Measurements from ENCODE around the gene ZNF74.
"Not testable (repeated sequence)": the region's sequence is repeated elsewhere in the genome, so short reads cannot be mapped to it uniquely, and the experiment has no call there.

The ZNF74 gene

GRCh38 chr22:20448630-20449029, 54.7 kb downstream of the ZNF74 start:
- TF ChIP-seq CTCF (IDR thresholded peaks at IDR 0.05), result no peak
- Histone ChIP-seq H3K4me2 (ENCODE audit: low read length) (no peak overlapping the region), H3K9me3 (ENCODE audit: control insufficient read depth, low read length) (no peaks in the 10 kb centered on the region), H3K79me2 (no peaks in the 10 kb centered on the region), H3K4me1 (no peaks in the 10 kb centered on the region), H2AFZ (no peak overlapping the region), H3K36me3 (ENCODE audit: control insufficient read depth, insufficient read depth, low read length) (no peaks in the 10 kb centered on the region), H3K9ac (no peak overlapping the region), H3K4me3 (ENCODE audit: low read depth, low read length) (no peak overlapping the region), H3K27ac (no peak overlapping the region), H3K27me3 (ENCODE audit: control insufficient read depth, insufficient read depth, low read length) (no peaks in the 10 kb centered on the region)

GRCh38 chr22:20449819-20450550, 56.0 kb downstream of the ZNF74 start:
- H3K27ac ChIP-seq, result no peak overlapping the region
- no peaks in the 10 kb centered on the region for H3K27me3 ChIP-seq (ENCODE audit: control insufficient read depth, insufficient read depth, low read length)
- no peaks in the 10 kb centered on the region for H3K79me2 ChIP-seq
- H3K9ac ChIP-seq, result no peak overlapping the region
- no peaks in the 10 kb centered on the region for H3K4me1 ChIP-seq
- no peak overlapping the region for H3K4me2 ChIP-seq (ENCODE audit: low read length)
- H3K4me3 ChIP-seq (ENCODE audit: low read depth, low read length), result no peak overlapping the region
- H2AFZ ChIP-seq, result no peak overlapping the region
- no peaks in the 10 kb centered on the region for H3K36me3 ChIP-seq (ENCODE audit: control insufficient read depth, insufficient read depth, low read length)
- TF ChIP-seq CTCF (IDR thresholded peaks at IDR 0.05), result no peak
- no peaks in the 10 kb centered on the region for H3K9me3 ChIP-seq (ENCODE audit: control insufficient read depth, low read length)

GRCh38 chr22:20450551-20450906, 56.6 kb downstream of the ZNF74 start:
- Histone ChIP-seq H3K4me2 (ENCODE audit: low read length) (no peak overlapping the region), H2AFZ (no peak overlapping the region), H3K4me3 (ENCODE audit: low read depth, low read length) (no peak overlapping the region), H3K9ac (no peak overlapping the region), H3K4me1 (no peaks in the 10 kb centered on the region), H3K27me3 (ENCODE audit: control insufficient read depth, insufficient read depth, low read length) (no peaks in the 10 kb centered on the region), H3K36me3 (ENCODE audit: control insufficient read depth, insufficient read depth, low read length) (no peaks in the 10 kb centered on the region), H3K9me3 (ENCODE audit: control insufficient read depth, low read length) (no peaks in the 10 kb centered on the region), H3K27ac (no peak overlapping the region), H3K79me2 (no peaks in the 10 kb centered on the region)
- no peak for TF ChIP-seq CTCF (IDR thresholded peaks at IDR 0.05)

- H3K9me3 ChIP-seq (ENCODE audit: control insufficient read depth, low read length); H3K36me3 ChIP-seq (ENCODE audit: control insufficient read depth, insufficient read depth, low read length); H3K4me3 ChIP-seq (ENCODE audit: low read depth, low read length); H3K4me1 ChIP-seq; H3K27me3 ChIP-seq (ENCODE audit: control insufficient read depth, insufficient read depth, low read length); H3K9ac ChIP-seq; H3K4me2 ChIP-seq (ENCODE audit: low read length); H3K79me2 ChIP-seq; H3K27ac ChIP-seq; H2AFZ ChIP-seq: not testable (repeated sequence)
Observed at GRCh38 chr22:20451129-20451778, 57.3 kb downstream of the ZNF74 start.

GRCh38 chr22:20451920-20452319, 58.0 kb downstream of the ZNF74 start:
- no peaks in the 10 kb centered on the region for H3K36me3 ChIP-seq (ENCODE audit: control insufficient read depth, insufficient read depth, low read length)
- no peaks in the 10 kb centered on the region for H3K79me2 ChIP-seq
- H3K27ac ChIP-seq, result no peak overlapping the region
- H3K4me2 ChIP-seq (ENCODE audit: low read length), result no peak overlapping the region
- no peaks in the 10 kb centered on the region for H3K9me3 ChIP-seq (ENCODE audit: control insufficient read depth, low read length)
- TF ChIP-seq CTCF (IDR thresholded peaks at IDR 0.05), result no peak
- H3K9ac ChIP-seq, result no peak overlapping the region
- no peak overlapping the region for H3K4me3 ChIP-seq (ENCODE audit: low read depth, low read length)
- H2AFZ ChIP-seq, result no peak overlapping the region
- no peaks in the 10 kb centered on the region for H3K4me1 ChIP-seq
- H3K27me3 ChIP-seq (ENCODE audit: control insufficient read depth, insufficient read depth, low read length), result no peaks in the 10 kb centered on the region

All from parathyroid adenoma (tissue), 2 donors.